Measurements from ENCODE around the gene HES1. TPM values are rescaled to one million over a fixed set of nuclear protein-coding genes. Genes with fewer than 3 reads are reported as not detected.

HES1 gene
- total RNA-seq, 1 donor from 2014 or later: 66.5 TPM

GRCh38 chr3:194124193-194124592 lies 11.8 kb upstream of the HES1 start:
- Histone ChIP-seq H3K4me2 (no peak overlapping the region), H3K4me3 (no peak overlapping the region), H3K9ac (no peak overlapping the region), H3K4me1 (peaks cover 2% of the 10 kb centered on the region), H3K27me3 (no peaks in the 10 kb centered on the region), H2AFZ (replicated peaks) (no peak overlapping the region), H3K27ac (no peak overlapping the region), H4K20me1 (ENCODE audit: low read depth) (no peaks in the 10 kb centered on the region), H3K9me3 (ENCODE audit: low read depth) (no peaks in the 10 kb centered on the region), H3K36me3 (no peaks in the 10 kb centered on the region), H3F3A (ENCODE audit: low read depth) (peaks cover 7% of the 10 kb centered on the region), H3K79me2 (ENCODE audit: low read depth) (no peaks in the 10 kb centered on the region)
- no peak for DNase-seq (ENCODE audit: low spot score)
- Mint-ChIP-seq H3K27ac (no peak overlapping the region), H3K4me1 (peaks cover 7% of the 10 kb centered on the region), H3K9me3 (no peaks in the 10 kb centered on the region), H3K36me3 (no peaks in the 10 kb centered on the region), H3K4me3 (no peak overlapping the region), H3K27me3 (ENCODE audit: insufficient read depth, low read depth) (peaks cover 12% of the 10 kb centered on the region)
- TF ChIP-seq EZH2phosphoT487 (IDR thresholded peaks at IDR 0.05) (no peak), EZH2 (IDR thresholded peaks at IDR 0.05) (no peak)
- TF ChIP-seq, protein P1, sequence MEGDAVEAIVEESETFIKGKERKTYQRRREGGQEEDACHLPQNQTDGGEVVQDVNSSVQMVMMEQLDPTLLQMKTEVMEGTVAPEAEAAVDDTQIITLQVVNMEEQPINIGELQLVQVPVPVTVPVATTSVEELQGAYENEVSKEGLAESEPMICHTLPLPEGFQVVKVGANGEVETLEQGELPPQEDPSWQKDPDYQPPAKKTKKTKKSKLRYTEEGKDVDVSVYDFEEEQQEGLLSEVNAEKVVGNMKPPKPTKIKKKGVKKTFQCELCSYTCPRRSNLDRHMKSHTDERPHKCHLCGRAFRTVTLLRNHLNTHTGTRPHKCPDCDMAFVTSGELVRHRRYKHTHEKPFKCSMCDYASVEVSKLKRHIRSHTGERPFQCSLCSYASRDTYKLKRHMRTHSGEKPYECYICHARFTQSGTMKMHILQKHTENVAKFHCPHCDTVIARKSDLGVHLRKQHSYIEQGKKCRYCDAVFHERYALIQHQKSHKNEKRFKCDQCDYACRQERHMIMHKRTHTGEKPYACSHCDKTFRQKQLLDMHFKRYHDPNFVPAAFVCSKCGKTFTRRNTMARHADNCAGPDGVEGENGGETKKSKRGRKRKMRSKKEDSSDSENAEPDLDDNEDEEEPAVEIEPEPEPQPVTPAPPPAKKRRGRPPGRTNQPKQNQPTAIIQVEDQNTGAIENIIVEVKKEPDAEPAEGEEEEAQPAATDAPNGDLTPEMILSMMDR (IDR thresholded peaks at IDR 0.05): no peak

DNA sequence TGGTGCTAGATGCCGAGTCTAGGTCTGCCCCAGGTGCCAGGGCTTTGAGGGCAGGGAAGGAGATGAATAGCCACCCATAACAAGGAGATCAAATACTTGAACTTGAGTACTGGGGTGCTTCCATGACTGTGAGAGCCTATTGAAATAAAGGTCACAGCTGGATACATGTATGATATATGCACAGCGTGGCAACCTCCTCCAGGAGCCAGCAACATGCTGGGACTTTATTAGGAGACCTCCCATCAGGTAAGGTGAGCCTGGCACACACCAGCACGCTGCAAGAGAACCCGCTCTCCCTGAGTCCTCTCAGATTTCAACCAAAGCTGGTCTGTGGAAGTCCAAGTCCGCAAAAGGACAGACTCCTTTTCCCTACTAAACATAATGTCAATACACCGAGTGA lies 10.5 kb upstream of the HES1 start:
- no peak for DNase-seq (ENCODE audit: low spot score)
- Histone ChIP-seq H3K9me3 (ENCODE audit: low read depth) (no peaks in the 10 kb centered on the region), H2AFZ (replicated peaks) (no peak overlapping the region), H3K4me1 (peaks cover 14% of the 10 kb centered on the region), H3K9ac (no peak overlapping the region), H3K27ac (no peak overlapping the region), H3K79me2 (ENCODE audit: low read depth) (no peaks in the 10 kb centered on the region), H3K4me2 (no peak overlapping the region), H3F3A (ENCODE audit: low read depth) (peaks cover 20% of the 10 kb centered on the region), H4K20me1 (ENCODE audit: low read depth) (no peaks in the 10 kb centered on the region), H3K27me3 (no peaks in the 10 kb centered on the region), H3K4me3 (no peak overlapping the region), H3K36me3 (no peaks in the 10 kb centered on the region)
- no peaks in the 10 kb centered on the region for H3K9me3 Mint-ChIP-seq
- H3K27me3 Mint-ChIP-seq (ENCODE audit: insufficient read depth, low read depth): peaks cover 12% of the 10 kb centered on the region
- H3K27ac Mint-ChIP-seq: no peak overlapping the region
- peaks cover 18% of the 10 kb centered on the region for H3K4me1 Mint-ChIP-seq
- no peaks in the 10 kb centered on the region for H3K36me3 Mint-ChIP-seq
- no peak overlapping the region for H3K4me3 Mint-ChIP-seq
- TF ChIP-seq EZH2 (IDR thresholded peaks at IDR 0.05): no peak
- no peak for TF ChIP-seq EZH2phosphoT487 (IDR thresholded peaks at IDR 0.05)
- TF ChIP-seq, protein P1 (IDR thresholded peaks at IDR 0.05): no peak

GRCh38 chr3:194126790-194127189 lies 9.2 kb upstream of the HES1 start:
- no peak overlapping the region for H2AFZ ChIP-seq (replicated peaks)
- H3F3A ChIP-seq (ENCODE audit: low read depth): peaks cover 33% of the 10 kb centered on the region
- H3K27me3 ChIP-seq: no peaks in the 10 kb centered on the region
- Mint-ChIP-seq H3K27me3 (ENCODE audit: insufficient read depth, low read depth) (peaks cover 12% of the 10 kb centered on the region), H3K27ac (no peak overlapping the region), H3K36me3 (no peaks in the 10 kb centered on the region), H3K4me1 (peaks cover 29% of the 10 kb centered on the region), H3K9me3 (no peaks in the 10 kb centered on the region), H3K4me3 (no peak overlapping the region)
- no peaks in the 10 kb centered on the region for H3K9me3 ChIP-seq (ENCODE audit: low read depth)
- no peak overlapping the region for H3K4me3 ChIP-seq
- H3K27ac ChIP-seq: no peak overlapping the region
- DNase-seq (ENCODE audit: low spot score): no peak
- TF ChIP-seq EZH2phosphoT487 (IDR thresholded peaks at IDR 0.05): no peak
- TF ChIP-seq, protein P1 (IDR thresholded peaks at IDR 0.05): no peak
- no peak for TF ChIP-seq EZH2 (IDR thresholded peaks at IDR 0.05)
- no peak overlapping the region for H3K4me2 ChIP-seq
- H3K9ac ChIP-seq: no peak overlapping the region
- peaks cover 28% of the 10 kb centered on the region for H3K4me1 ChIP-seq
- no peaks in the 10 kb centered on the region for H3K79me2 ChIP-seq (ENCODE audit: low read depth)
- H3K36me3 ChIP-seq: no peaks in the 10 kb centered on the region
- no peaks in the 10 kb centered on the region for H4K20me1 ChIP-seq (ENCODE audit: low read depth)

Measured in neural progenitor cell (in vitro differentiated cells).